ENCODE results near the gene PCSK4. TPM values are rescaled to one million over a fixed set of nuclear protein-coding genes. Genes with fewer than 3 reads are reported as not detected.

Gene PCSK4
- total and polyA plus RNA-seq, 2 of the 13 experiments (the other 11 are each of a cell fraction or from before 2014, with no cell fraction given): 2.0 to 2.7 TPM

GRCh38 chr19:1510442-1510806 lies 20.3 kb upstream of the PCSK4 start:
- H3K9me3 ChIP-seq (ENCODE audit: low read length): no peaks in the 10 kb centered on the region
- 50% methylated on average over 14 of the region's 25 CpGs for WGBS (ENCODE audit: low lambda C conversion rate)
- TF ChIP-seq GABPB1 (CRISPR knock-in tag; IDR thresholded peaks at IDR 0.05) (peak; percentile 11; the same call in 1 of the 2 replicates), TEAD3 (CRISPR knock-in tag; optimal IDR thresholded peaks at IDR 0.05; ENCODE audit: borderline replicate concordance) (peak; percentile 25), HNRNPLL (IDR thresholded peaks at IDR 0.05; ENCODE audit: low read depth, low read length, poor library complexity, severe bottlenecking) (peak; percentile 88), ZBTB44 (CRISPR knock-in tag; IDR thresholded peaks at IDR 0.05) (no peak)
- no peak overlapping the region for H3K27ac ChIP-seq (ENCODE audit: extremely low read length, insufficient read depth, low read length)
- no TSS peak for BruUV-seq (replicated peaks)
- no peaks in the 10 kb centered on the region for H3K36me3 ChIP-seq (replicated peaks in 1 of 2; ENCODE audit: control insufficient read depth in 1 of 2, insufficient read depth in 2 of 2, low read length in 2 of 2)
- no peaks in the 10 kb centered on the region for H3K79me2 ChIP-seq (ENCODE audit: insufficient read depth, low read length)
- H2AFZ ChIP-seq (ENCODE audit: low read length): no peak overlapping the region
- H3K27me3 ChIP-seq (ENCODE audit: control insufficient read depth in 1 of 2, insufficient read depth in 2 of 2, low read length in 2 of 2): peaks cover 0 to 9% of the 10 kb centered on the region in 2 experiments; a peak in 2 of 5 replicates
- H3K4me2 ChIP-seq (ENCODE audit: low read depth, low read length): peak overlapping the region; percentile 42
- intact Hi-C loops (cut with micrococcal nuclease; ENCODE audit: unreplicated experiment): no loop called here
- in situ Hi-C loops (cut with HindIII; ENCODE audit: extremely low pct_ligation_motif_present, low pct_unique_long_range_greater_than_20kb): loop anchor here (5.0 kb wide), 1 partner anchor 53 kb away; no protein-coding TSS in a partner anchor
- H3K4me1 ChIP-seq (ENCODE audit: insufficient read depth, low read length): peaks cover 34% of the 10 kb centered on the region
- H4K20me1 ChIP-seq (ENCODE audit: insufficient read depth, low read length): no peaks in the 10 kb centered on the region
- H3K9ac ChIP-seq (ENCODE audit: insufficient read depth, low read depth, low read length): no peak overlapping the region
- CTCF ChIA-PET (ENCODE audit: low intra/inter-chr PET ratio, low total read pairs): no interaction called here
- DNase-seq (ENCODE audit: low spot score) (no peak), FAIRE-seq (no peak), ATAC-seq (no peak)
- POLR2A ChIA-PET: no interaction called here
- peak overlapping the region in 1 of 3 experiments; percentile 33; a peak in 1 of 6 replicates for H3K4me3 ChIP-seq (replicated peaks in 1 of 3; ENCODE audit: insufficient read depth in 1 of 3, low read depth in 2 of 3, low read length in 3 of 3)

GRCh38 chr19:1509602-1510441 lies 19.7 kb upstream of the PCSK4 start:
- POLR2A ChIA-PET: interaction anchor here (1.0 to 2.1 kb wide), 2 partner anchors 17 to 19 kb away, joined by 3 to 8 read pairs; partner anchors contain the start of gene REEP6
- CTCF ChIA-PET (ENCODE audit: low intra/inter-chr PET ratio, low total read pairs): no interaction called here
- FAIRE-seq: no peak
- DNase-seq (ENCODE audit: low spot score): no peak
- intact Hi-C loops (cut with micrococcal nuclease; ENCODE audit: unreplicated experiment): no loop called here
- H4K20me1 ChIP-seq (ENCODE audit: insufficient read depth, low read length): no peaks in the 10 kb centered on the region
- no peaks in the 10 kb centered on the region for H3K36me3 ChIP-seq (replicated peaks in 1 of 2; ENCODE audit: control insufficient read depth in 1 of 2, insufficient read depth in 2 of 2, low read length in 2 of 2)
- H3K27ac ChIP-seq (ENCODE audit: extremely low read length, insufficient read depth, low read length): no peak overlapping the region
- in situ Hi-C loops (cut with HindIII; ENCODE audit: extremely low pct_ligation_motif_present, low pct_unique_long_range_greater_than_20kb): loop anchor here (5.0 kb wide), 1 partner anchor 53 kb away; no protein-coding TSS in a partner anchor
- no peak overlapping the region for H3K4me3 ChIP-seq (replicated peaks in 1 of 3; ENCODE audit: insufficient read depth in 1 of 3, low read depth in 2 of 3, low read length in 3 of 3)
- peak overlapping the region; percentile 15; the same call in 1 of the 2 replicates for H3K4me2 ChIP-seq (ENCODE audit: low read depth, low read length)
- peaks cover 34% of the 10 kb centered on the region for H3K4me1 ChIP-seq (ENCODE audit: insufficient read depth, low read length)
- no peak overlapping the region for H2AFZ ChIP-seq (ENCODE audit: low read length)
- no peaks in the 10 kb centered on the region for H3K79me2 ChIP-seq (ENCODE audit: insufficient read depth, low read length)
- no peak for ATAC-seq
- no TSS peak for BruUV-seq (replicated peaks)
- WGBS (ENCODE audit: low lambda C conversion rate): 43% methylated on average over 7 of the region's 11 CpGs
- H3K9ac ChIP-seq (ENCODE audit: insufficient read depth, low read depth, low read length): no peak overlapping the region
- peaks cover 0 to 5% of the 10 kb centered on the region in 2 experiments; a peak in 2 of 5 replicates for H3K27me3 ChIP-seq (ENCODE audit: control insufficient read depth in 1 of 2, insufficient read depth in 2 of 2, low read length in 2 of 2)
- no peaks in the 10 kb centered on the region for H3K9me3 ChIP-seq (ENCODE audit: low read length)
- TF ChIP-seq ZBTB33 (CRISPR knock-in tag; IDR thresholded peaks at IDR 0.05) (peak; percentile 77; the same call in 1 of the 2 replicates), NCOR1 (IDR thresholded peaks at IDR 0.05; ENCODE audit: borderline replicate concordance, low read length) (no peak), MIXL1 (CRISPR knock-in tag; IDR thresholded peaks at IDR 0.05) (no peak), ZNF777 (CRISPR knock-in tag; IDR thresholded peaks at IDR 0.05) (no peak), PLSCR1 (CRISPR knock-in tag; IDR thresholded peaks at IDR 0.05; ENCODE audit: borderline replicate concordance) (no peak), KMT2A (CRISPR knock-in tag; IDR thresholded peaks at IDR 0.05) (no peak), ZNF552 (CRISPR knock-in tag; IDR thresholded peaks at IDR 0.05; ENCODE audit: borderline replicate concordance) (no peak), HNRNPK (IDR thresholded peaks at IDR 0.05; ENCODE audit: low read depth, low read length, poor library complexity, severe bottlenecking) (peak; percentile 85)

Data from HepG2 (cell line).